Medulla oblongata (tissue), 1 donor: ENCODE results near the gene MKX.

Source experiments
- DNase-seq: peaks from one replicate; pipeline ENCODE4 v3.0.0-alpha.2; 2015; ENCODE audit errors: extremely low spot score

The MKX gene

DNA sequence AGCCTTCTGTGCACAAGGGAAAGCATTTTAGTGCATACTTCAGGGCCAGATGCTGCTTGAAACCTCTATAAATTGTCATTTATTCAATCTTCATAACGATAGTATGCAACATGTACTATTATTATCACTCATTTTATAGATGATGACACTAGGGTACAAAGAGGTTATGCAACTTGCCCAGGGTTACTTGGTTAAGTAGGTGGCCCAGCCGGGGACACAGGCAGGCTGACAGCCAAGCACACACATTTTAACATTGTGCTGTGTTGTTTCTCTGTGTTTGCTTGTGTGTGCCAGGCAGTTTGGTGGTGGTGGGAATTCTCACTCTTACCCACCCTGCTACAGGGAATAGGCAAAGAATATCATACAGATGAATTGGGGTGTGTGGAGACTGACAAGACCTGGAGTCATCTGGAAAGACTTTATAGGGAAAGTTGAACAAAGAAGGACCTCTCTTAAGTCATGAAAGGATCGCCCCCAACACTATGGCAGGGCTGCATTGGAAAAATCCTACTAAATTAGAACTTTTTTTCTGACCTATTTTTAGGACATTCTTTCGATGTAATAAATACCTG lies 98.9 kb downstream of the MKX start:
- DNase-seq = no peak

DNA sequence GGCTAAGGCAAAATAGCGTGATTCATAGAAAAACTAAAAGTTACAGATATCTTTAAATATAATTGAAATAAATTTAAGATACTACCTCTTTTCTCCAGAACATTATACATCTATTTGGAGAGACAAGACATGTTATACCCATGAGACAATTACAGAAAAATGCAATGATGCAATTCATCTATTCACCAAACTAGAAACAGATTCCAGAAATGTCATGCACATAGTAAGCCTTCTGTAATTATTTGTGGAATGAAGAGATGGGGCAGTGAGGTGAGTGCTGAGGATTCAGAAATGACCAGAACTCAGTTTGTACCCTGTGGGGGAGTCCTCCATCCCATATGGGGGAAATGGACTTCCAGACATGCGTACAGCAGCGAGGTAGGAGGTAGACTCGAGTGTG lies 99.4 kb downstream of the MKX start:
- no peak for DNase-seq

DNA sequence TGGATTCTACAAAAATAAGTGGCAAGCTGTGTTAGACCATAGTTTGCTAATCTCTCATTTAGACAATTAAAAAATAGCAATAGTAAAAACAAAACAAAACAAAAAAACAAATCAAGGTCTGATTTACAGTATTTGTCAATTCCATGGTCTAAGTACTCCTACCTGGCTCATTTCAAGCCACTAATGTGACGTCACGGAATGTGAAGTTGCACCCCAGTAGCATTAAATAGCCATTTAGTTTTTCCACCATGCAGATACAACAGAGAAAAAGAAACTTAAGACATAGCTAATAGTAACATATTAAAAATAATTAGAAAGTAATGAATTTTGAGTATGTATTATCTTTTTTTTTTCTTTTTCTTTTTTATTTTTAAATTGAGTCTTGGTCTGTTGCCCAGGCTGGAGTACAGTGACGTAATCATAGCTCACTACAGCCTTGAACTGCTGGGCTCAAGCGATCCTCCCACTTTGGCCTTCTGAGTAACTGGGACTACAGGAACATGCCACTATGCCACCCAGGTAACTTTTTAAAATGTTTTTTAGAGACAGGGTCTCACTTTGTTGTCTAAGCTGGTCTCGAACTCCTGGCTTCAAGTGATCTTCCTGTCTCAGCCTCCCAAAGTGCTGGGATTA lies 101.2 kb downstream of the MKX start:
- no peak for DNase-seq

DNA sequence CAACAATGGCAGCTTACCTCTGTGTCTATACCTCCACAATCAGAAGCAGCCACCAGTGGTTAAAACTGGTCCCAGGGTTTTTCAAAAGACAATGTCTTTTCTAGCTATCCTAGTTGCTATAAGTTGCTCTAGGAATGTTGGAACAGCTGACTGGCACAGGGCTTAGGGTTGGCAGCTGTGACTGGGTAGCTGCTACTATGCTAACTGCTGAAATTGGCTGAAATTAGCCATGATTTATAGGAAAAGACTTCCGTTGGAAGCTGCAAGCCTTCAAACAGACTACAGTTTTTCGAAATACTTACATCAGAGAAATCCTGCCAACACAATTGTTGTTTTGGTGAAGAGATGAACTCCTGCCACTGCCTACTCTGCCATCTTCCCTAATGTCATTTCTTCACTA lies 102.3 kb downstream of the MKX start:
- no peak for DNase-seq

DNA sequence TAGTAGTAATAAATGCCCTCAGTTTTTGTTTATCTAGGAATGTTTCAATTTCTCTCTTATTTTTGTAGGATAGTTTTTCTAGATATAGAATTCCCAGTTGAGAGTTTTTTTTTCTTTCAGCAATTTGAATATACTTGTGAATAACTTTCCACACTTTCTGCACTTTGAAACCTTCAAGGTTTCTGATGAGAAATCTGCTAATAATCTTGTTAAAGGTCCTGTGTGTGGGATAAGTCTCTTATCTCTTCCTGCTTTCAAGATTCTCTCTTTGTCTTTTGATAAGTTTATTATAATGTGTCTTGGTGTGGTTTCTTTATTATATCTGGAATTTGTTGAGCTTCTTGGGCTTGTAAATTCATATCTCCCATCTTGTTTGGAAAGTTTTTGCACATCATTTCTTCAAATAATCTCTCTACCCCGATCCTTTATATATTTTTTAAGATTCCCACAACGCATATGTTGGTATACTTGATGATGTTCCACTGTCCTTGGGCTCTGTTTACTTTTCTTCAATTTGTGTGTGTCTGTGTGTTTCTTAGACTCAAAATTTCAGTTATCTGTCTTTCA lies 103.5 kb downstream of the MKX start:
- no peak for DNase-seq

DNA sequence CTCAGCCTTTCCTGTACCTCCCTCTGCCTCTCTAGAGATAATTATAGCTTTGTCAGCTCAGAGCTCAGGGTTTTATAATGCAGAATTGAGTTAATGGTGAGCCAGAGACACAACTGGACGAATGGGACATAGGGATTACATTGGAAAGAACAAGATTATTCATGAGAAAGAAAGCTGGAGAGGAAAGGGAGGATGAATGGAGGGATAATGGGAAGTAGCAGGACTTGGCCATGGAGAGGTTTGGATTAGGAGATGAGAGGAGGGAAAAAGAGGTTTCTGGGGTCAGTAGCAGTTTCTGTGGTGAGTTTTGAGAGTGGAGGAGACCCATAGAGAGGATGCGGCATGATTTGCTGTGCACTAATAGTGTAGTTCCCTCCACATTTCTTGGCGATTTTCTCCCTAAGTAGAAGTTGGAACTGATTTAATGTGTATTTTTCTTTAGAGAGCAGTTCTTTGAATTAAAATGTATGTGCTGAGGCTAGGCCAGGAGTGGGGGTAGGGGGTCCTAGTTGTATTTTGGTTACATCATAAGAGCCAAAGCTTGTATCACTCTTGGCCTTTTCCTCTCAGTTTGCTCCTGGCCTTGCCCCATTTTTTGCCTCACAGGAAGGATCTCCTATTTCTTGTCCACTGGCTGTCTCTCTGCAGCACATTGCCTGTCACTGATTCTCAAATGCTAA lies 107.4 kb downstream of the MKX start:
- no peak for DNase-seq

DNA sequence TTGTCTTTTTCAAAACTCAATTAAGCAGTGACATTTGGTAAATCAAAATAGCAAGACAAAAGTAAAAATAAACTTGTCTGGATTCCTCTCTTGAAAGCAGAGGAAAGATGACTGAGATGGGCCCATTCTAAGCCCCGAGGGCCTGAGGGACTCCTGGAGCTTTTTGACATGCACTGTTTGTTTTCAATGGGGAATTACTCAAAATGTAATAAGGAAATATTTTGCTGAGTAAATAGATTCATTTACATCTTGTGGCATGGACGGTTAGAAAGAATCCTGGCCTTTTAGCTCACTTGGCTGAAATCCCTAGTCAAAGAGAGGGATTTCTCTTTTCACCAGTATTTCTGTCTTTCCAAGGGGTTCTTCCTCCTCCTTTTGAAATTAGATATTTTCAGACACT lies 108.0 kb downstream of the MKX start:
- no peak for DNase-seq

DNA sequence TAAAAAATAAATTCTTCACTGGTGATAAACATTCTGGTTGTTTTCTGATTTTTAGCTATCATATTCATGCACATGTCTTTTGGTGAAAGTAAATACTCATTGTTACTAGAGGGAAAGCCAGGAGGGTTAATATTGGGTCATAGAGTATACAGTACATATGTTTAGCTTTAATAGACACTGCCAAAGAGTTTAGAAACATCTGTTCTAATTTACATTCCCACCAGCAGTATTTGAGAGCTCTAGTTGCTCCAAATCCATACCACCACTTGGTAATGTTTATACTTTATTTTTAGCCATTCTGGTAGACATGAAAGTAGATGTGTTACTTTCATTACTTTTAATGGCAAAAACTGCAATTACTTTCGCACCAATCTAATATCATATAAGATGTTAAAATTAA lies 108.8 kb downstream of the MKX start:
- no peak for DNase-seq

DNA sequence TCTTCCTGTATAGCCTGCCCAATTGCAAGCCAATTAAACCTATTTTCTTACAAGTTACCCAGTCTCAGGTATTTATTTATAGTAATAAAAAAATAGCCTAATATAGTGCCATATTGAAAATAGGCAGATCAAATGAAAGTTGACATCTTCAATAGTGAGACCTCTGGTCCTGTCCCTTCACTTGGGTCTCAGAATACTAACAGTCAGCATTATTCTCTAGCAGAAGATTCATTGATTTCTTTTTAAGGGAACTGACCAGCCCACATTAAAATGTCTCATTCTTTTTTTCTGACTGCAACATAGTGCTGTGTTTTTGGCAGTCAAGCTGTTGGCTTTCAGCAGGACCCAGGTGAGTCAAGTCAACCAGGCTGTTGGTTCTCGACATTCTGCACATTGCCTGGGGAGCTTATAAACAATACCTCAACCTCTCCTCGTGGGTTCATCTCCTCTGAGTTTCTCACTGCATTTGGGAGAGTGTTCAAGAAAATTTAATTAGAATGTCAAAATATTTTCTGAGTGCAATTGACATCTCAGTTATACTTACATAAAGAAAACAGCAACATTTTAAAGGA lies 109.8 kb downstream of the MKX start:
- no peak for DNase-seq

DNA sequence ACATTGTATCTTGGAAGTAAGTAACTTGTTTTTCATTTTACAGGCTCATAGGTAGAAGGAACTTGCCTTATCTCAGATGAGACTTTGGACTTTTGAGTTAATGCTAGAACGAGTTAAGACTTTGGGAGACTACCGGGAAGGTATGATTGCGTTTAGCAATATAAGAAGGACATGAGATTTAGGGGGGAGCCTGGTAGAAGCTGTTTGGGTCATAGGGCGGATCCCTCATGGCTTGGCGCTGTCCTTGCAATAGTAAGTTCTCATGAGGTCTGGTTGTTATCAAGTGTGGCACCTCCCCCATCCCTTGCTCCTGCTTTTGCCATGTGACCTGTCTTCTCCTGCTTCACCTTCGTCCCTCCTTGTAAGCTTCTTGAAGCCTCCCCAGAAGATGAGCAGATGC lies 110.3 kb downstream of the MKX start:
- DNase-seq = no peak

DNA sequence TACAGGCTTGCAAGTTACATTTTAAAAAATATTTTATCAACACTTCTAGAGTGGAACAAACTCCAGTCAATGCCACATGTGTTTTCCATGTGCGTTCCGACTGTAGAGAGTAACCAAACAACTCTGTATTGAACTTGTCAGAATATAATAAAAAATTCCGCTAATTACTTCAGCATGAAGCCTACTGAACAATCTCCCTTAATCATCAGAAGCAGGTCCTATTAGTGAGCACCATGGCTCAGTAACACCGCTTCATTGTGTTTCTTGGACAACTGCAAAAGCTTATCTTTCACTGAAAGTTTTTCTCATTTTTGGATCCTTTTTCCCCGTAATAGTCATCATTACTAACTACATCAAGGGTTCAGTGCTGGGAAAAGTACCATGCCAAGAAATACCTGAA lies 117.0 kb downstream of the MKX start:
- DNase-seq = no peak

DNA sequence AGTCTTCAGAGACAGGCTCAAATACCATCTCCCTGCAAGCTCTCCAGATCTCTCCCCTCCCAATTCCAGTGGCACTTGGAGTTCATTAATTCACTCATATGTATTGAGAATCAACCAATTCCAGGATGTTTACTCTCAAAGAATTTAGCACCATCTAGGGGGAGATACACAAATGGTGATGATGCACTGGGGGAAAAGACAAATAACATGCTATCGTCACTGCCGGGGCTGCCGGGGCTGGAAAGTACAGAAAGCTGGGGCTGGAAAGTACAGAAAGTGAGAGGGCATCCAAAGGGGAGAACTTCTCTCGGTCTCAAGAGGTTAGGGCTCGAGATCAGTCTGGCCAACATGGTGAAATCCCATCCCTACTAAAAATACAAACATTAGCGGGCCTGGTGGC lies 118.7 kb downstream of the MKX start:
- DNase-seq = no peak

DNA sequence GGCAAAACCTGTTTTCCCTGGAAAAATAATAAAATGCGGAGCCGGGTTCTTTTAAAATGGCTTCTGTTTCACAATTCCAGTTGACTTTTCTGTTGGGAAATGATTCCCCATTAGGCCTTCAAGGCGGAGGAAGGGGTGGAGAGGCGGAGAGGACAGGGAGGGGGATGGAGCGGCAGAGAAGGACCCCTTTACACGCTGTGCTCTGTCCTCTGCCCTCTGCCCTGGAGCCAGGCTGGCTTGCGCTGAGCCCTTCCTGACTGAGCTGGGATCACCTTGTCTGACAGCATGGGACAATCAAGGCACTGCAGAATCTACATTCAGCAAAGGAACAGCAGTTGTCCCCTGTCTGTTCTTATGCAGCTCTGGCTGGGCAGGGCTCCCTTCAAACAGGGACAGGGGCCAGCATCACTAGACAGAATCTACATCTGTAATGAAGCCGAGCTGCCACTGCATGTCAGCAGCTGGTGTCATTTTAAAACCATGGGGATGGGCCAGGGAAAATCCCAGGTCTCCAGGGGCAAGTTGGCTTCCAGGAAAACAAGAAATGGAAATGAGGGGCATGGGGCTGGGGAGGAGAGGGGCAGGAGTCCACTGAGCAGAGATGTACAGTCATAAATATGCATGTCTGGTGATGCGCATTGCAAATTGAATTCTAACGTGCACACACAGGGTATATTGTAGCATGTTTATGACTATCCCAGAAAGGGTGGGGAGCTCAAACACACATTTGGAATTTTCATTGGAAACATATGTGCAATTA lies 120.0 kb downstream of the MKX start:
- no peak for DNase-seq

DNA sequence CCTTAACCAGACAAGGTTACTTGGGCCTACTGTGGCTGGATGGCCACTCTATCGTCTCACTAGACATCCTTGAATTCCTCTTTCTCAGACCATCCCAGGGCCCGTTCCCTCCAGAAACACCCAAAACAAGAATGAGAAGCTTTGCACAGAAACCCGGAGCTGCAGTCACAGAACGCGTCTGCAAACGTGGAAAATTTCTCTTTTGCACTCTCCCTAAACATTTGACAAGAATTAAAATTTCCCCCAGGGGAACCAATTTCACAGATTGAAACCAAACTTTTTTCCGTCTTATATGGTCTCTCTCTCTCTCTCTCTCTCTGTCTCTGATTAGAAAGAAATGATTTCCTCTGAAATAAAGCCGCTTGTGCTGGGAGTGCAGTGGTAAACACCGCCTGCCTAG lies 120.7 kb downstream of the MKX start:
- no peak for DNase-seq
